HG03571 (cell line): ENCODE data around the gene EPHA4.

Experiments
- ATAC-seq: cut with Tn5 transposase; IDR thresholded peaks from one replicate; pipeline ENCODE4 v1.9.1; 2021; ENCODE audit not compliant: unreplicated experiment

Gene EPHA4

DNA sequence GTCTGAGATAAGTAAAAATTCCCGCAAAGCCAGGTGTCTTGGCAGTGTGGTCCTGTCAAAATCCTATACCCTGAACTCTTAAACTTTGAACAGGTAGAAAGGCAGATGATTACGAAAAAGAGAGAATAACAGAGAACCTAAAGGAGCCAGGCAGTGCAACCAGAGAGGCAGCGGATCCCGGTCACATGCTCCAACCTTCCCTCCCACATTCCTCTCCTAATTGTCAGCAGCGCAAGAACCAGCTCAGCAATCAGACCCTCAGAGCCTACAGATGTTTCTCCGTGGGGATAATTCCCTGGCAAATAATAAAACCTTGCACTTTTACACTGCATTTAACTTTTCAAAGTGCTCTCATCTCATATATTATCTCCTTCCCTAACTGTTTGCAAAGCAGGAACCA is 124.8 kb downstream of the EPHA4 start:
- no peak for ATAC-seq

DNA sequence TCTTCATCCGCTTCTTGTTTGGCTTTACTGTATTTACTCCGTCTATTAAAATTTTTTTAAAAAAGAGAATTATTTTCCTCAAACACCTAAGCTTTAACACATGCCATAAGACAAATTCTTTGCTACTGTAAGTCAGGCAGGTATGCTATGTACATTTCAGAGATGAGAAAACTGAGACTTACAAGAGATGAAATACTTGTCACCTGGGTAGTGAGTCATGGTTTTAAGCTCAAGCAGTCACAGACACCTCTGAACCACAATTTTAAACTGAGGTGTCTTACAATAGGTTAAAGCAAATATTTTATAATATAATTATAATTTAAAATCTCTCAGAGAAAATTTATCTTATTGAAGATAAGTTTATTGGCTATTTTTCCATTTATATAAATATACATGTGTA is 126.0 kb downstream of the EPHA4 start:
- ATAC-seq: no peak

DNA sequence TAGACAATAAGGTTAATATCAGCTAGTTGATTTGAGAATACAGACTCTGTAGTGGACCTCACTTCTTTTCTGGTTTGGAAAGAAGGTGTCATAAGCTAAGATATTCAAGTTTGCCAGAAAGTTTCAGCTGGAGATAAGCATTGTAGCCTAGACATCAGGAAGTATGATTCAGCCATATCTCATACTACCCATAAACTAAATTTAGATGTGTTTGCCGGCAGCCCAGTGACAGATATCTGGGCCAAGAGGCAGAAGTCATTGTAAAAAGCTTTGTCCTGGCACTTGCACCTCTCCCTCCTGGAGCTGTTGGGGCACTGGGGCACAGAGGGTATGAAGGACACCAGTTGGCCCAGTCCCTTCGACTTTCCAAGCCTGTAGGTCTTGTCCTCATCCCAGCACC is 128.0 kb downstream of the EPHA4 start:
- no peak for ATAC-seq

DNA sequence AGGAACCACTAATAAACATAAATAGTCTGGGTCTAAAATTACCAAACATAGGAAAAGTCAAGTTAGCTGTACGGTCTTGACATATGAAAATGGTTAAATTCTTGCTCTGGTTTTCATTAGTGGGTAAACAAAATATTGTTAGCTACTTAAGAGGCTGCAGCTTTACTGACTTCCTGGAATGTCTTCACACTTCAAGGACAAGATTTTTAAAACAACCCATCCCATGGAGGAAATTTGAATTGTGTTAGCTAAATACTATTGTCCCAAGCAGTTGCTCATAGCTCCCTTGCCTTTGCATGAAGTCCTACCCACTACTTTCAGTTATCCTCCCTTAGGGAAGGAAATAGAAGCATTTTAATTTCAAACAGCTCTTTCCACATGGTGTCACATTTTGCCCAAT is 128.5 kb downstream of the EPHA4 start:
- no peak for ATAC-seq

DNA sequence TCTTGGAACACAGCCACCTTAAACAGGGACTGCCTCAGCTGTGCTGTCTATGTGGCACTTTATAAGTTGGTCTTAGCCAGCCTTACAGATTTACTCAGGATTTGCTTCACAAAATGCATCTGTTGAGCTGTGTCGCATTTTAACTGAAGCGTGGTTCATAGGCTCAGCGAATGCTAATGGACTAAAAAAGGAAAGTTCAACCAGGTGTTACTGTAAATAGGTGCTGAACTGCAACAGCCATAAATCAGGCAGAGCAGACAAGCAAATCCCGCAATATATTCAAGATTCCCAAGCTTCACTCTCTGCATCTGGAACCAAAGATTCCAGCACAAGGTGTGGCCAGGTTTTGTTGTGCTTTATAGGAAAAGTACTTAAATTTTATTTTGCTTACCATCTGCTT is 130.0 kb downstream of the EPHA4 start:
- ATAC-seq: no peak

DNA sequence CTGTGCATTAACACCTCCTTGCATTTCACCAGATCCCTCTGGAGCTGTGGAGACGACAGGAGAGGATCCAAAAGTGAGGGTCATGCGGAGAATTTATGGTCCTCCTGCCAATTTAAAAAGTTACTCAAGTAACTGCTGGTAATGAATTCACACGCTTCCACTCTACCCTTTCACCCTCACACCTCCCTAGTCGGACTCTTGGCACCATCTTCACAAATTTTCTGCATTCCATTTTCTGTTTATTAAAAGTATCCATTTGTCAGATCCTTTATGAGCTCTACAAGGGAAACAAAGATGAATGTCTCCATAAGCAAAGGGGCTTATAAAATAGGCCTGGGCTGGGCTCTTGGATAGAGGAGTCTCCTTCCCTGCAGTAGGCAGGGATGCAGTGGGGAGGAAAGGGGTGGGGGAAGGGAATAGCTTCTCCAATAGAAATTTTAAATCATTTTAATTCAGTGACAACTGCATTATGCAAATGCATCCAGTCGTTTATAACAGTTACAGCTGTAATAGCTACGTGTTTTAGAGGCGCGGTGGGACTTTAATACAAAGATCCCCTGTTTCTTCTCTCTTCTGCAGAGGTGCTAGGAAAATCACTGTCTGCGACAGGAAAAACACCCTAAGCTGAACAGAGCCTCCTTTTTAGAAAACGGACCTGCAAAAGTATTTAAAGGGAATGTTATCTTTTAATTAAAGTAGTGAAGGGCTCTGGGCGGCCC is 132.2 kb downstream of the EPHA4 start:
- ATAC-seq: no peak

DNA sequence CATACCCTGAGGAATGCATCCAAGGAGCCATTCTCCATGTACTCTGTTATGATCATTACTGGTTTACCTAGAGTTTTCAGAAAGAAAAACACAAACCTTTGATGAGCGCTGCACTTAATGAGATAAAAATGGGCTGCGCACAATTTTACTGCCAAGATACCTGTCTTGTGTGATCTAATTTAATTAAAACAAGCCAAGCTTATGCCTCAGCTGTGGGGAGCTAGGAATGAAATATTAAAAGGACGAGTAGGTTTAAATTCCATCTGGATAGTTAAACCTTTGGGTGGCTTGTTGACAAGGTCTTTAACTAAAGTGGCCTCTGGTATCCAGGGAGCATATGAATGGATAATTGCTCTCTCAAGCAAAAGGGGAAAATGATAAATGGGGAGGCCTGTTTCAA is 135.0 kb downstream of the EPHA4 start:
- ATAC-seq: no peak

DNA sequence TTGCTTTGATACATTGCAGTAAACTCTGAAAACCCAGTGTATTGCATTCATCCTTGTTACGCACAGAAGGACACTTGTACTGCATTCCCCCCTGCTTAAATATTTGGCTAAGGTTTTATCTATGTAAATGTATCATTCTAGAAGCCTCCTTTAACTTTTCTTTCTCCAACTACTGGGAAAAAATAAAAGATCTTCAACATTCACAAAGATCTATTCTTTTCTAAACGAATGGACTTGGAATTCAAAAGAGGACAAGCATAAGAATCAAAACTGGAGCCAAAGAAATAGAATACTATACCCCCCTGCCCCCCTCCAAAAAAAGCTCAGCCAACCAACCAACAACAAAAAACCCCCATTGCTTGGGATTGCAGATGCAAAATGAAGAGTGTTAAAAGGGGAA is 136.9 kb downstream of the EPHA4 start:
- ATAC-seq: no peak

DNA sequence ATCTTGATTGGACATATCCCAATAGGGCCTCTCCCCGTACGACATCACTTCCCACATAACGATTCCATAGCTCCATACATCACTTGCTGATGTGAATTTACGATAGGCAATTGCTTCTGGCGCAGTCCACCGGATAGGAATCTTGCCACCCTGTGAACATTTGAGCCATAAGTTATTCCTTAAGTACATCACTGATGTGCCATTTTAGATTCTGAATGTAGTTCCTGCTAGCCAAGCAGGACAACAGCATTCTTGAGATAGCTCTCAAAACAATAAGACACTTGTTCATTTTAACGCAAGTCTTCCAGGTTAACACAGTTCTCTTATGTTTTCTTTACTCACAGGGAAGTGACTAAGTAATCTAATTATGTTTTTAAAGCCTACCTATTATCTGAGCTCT is 138.0 kb downstream of the EPHA4 start:
- no peak for ATAC-seq

DNA sequence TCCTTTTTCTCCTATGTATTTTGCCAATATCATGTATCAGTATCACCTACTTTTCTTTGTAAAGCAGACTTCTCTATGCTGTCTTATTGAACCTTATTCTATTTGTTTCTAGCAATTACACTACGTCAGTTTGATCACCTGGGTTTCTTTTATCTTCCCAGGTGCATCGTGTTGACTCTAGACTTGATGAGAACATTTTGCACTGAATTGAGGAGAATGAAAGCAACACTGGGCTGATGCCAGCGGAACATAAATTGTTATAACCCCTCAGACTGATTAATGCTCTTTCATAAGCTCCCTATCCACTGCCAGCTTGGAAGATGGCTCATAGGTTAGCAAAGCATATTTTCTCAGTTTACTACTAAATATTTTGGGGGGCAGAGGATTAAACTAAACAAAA is 140.6 kb downstream of the EPHA4 start:
- ATAC-seq: no peak

DNA sequence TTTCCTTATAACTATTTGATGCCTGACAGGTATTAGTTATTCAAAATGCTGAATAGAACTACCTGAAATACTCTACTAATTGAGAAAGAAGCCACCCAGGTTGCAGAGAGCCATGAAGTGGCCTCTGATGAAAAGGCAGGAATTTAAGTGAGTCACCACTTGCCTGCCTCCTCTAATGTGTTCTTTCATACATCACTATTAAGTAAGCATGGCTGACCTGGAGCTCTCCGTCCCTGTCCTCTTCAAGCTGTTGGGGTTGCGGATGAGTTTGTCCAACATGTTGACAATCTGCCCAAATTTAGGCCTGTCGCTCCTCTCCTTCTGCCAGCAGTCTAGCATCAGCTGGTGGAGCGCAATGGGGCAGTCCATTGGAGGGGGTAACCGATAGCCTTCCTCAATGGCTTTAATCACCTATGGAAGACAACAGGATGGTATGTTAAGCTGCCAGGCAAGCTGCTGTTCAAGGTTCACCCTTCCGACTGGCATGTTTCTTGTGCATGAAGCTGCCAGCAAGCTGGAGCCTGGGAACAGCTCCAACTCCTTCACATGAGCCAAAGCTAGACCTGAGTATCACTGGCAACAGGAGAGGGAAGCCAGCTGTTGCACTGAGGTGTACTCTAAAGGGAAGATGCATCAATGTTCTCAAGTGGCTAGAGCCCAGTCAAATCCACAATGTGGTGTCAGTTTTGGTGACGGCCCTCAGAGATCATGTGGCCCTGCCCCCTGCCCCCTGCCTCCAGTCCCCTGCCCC is 142.2 kb downstream of the EPHA4 start:
- no peak for ATAC-seq

DNA sequence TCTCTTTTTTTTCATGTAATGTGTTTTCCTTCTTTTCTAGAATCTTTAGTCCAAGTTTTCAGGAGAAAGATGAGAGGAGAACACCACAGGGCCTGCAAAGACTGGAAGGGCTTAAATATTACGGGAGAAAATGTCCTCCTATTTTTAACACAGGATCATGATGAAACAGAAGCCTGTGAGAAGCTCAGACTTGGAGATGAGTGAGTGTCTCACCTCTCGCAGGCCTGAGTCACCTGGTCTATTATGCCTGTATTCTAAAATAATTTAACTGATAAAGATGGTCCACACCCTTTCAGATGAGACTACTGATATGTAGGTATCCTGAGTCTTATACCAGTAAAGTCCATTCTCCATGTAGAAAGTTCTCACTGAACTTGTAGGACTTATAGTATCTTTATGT is 143.2 kb downstream of the EPHA4 start:
- no peak for ATAC-seq

DNA sequence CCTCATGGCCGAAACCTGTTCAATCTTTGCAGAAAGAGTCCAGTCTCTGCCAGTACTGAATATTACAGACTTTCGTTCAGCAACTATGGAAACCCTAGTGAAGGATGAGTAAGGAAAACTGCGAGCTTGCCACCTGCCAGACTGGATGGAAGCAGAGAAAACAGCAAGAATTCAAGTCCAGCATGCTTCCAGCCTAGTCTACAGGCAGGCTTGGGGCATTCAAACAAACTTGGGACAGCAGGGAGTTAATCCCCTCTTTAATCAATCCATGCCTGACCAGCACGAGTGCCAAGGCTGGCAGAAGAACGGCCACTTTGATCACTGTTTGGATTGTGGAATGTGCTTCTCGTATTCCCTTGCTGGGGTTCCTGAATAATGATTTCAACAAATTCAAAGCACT is 145.2 kb downstream of the EPHA4 start:
- no peak for ATAC-seq

DNA sequence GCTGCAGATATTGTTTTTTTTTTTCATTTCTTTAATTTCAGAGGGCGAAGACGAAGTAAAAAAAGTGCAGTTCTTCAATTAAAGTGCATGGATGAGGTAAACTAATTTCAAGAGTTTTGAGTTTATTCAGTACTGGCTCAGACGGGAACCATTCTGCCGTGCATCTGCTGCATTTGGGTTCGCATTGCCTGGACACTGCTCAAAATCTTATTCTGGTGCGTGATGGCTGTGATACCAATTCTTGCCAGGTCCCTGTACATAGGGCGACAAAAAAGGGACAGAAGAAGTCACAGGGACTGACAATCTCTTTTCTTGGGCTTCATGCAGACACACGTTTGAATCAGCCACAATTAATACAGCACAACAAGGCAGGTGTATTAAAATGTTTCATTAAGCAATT is 146.2 kb downstream of the EPHA4 start:
- ATAC-seq: no peak

DNA sequence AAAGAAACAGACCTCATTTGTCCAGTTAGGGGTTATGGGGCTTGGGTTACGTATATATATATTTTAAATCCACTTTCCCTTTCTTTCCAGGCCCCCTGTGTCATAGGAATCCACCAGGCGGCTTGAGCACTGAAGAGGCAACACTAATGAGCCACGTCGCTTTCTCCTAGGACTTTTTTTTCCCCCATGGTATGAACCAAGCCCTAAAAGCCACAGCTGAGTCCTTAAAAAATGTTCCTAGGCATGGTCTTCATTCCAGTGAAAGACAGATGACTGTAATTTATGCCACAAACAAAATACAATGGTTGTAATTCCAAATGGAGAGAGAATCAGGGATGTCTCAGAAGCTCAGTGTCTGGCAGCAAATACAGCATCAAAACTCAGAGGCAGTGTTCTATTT is 146.8 kb downstream of the EPHA4 start:
- ATAC-seq: no peak

DNA sequence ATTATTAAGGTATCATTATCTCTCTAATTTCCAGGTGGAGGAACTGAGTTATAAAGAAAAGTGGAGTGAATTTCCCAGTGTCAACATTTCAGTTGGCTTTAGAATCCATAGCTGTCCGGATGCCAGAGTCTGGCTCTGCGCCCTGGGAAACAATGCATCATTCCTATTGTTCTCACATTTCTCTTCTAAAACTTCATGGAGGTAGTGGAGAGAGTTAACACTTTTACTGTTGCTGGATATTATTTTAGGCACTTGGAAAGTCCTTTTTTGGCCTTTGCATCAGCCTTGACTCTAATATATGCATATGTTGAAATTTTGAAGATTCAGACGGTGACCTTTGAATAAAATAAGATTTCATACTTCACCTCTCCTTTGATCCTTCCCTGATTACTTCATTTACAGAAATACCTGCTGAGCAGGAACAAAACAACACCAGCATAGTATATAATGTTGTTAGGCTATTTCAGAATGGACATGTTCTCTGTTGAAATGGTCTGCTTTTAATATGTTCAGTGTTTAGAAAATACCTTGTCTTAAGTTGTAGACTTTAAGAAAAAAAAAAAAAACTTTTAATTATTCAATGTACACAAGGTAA is 148.8 kb downstream of the EPHA4 start:
- no peak for ATAC-seq

DNA sequence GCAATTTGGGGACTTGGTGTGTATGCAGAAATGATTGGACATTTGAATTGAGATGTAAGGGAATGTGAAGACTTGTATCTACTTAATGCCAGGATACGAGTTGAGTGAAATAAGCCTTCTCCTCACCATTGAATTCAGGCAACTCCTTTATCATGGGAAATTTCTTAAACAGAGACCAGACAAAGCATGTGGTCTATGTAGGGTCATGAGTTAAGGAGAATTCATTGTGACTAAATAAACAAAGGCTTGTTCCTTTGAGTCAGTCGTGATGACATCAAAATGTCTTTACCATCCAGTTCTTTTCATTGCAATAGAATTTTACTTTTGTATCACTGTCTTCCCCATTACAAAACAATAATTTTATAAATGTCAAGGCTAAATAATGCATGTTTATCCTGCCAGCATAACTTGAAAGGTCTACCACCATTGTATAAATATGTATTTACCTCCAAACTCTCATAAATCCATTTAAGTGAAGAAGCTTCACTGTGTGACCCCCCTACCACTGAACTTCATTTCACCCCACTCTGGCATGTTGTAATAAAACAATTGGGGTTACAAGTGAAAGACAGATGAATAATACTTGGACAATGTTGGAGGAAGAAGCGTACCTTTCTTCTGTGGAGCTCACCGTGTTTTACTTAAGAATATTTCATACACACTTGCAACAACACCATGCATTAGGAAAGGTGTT is 149.4 kb downstream of the EPHA4 start:
- ATAC-seq: no peak

DNA sequence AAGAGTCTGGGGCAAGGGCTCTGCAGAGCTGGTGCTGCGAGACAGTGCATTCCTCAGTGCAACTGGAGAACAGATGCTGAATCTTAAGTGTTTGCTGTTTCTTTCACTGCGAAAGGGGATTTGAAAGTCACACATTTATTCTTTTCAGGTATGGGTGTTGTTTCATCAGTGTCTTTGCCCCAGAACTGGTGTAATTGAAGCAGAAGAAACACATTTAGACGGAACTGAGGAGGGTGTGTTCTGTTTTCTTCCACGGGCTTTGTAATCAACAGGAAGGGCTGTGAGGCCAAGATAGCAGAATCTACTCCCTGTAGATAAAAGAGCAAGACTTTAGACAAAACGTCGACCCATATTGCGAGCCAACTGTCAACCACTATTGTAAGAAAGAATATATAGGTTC is 151.9 kb downstream of the EPHA4 start:
- no peak for ATAC-seq

DNA sequence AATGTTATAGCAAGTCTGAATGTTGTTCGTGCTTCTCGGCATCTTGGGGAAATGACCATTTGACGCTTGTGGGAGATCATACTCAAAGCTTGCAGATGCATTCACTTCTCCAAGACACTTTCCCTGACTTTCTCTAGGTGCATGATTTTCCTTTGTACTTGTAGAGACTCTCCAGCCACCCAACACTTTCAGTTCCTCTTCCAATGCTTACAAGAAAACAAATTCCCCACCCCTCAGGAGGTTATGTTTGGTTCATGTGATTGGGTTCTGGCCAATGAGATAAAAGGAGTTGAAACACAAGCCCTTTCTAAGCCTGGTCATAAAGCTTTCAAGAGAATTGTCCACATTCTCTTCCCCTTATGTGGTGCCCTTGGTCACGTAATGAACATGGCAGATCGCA is 156.3 kb downstream of the EPHA4 start:
- ATAC-seq: no peak

DNA sequence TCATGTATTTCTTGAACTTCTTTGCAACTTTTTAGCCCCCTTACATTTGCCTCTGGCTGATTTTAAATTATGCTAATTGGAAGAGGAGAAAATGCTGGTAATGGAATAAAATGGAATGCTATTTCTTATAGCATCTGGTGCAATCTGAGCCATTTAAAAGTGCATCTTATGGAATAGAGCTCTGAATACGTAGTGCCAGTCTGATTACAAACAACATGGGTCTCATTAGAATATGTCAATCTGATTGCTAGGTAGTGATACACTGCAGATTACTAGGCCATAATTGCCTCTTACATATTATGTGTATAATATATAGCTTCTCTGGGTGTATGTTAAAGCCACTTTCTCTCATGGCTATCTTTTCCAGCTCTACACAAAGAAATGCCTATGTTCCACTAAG is 159.1 kb downstream of the EPHA4 start:
- ATAC-seq: no peak

DNA sequence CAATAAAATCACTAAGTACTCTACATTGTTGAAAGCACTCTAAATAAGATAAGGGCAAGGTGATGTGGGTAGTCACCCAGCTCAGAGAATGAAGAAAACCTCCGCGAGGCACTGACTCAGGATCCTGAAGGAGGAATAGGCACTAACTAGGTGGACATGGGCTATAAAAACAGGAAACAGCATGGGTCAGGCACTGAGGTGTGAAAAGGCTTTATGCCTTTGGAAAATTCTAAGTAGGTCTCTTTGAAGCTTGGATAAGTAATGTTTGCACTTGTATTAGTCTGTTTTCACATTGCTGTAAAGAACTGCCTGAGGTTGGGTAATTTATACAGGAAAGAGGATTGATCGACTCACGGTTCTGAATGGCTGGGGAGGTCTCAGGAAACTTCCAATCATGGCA is 161.6 kb downstream of the EPHA4 start:
- no peak for ATAC-seq

DNA sequence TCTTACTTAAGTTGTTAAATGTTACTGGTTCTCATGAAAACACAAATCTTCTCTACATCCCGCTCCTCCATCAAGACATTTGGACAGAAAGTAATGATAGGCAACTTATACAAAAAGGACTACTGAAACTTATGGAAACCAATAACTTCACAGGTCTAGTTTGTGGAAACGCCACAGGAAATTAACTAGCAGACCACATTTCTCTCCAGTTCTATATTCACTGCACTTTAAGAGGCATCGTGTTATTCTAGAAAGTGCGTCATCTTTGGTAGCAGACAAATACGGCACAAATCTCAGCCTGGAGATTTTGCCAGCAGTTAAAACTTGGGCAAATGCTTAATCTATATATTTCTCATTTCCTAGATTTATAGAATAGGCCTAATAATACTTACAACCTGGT is 164.3 kb downstream of the EPHA4 start:
- no peak for ATAC-seq
